Stomach (tissue), 9 donors: ENCODE measurements around the gene ARHGAP24. TPM values are rescaled to one million over a fixed set of nuclear protein-coding genes. Genes with fewer than 3 reads are reported as not detected.

Experiments
- DNase-seq, 2 donors: peaks; one replicate each; pipeline versions ENCODE4 v3.0.0 to v3.0.0-alpha.2; 2013 to 2019
- H3K27ac ChIP-seq, 5 donors: fragments of 200-600 bp in 4 of 5; sonication (generic) in 4 of 5; one replicate each; pipeline ENCODE4 v1.5.1; 2013 to 2019; ENCODE audit warnings: mild to moderate bottlenecking in 1 of 5, moderate library complexity in 1 of 5
- H3K27me3 ChIP-seq, 3 donors: fragments of 200-600 bp; sonication (generic); one replicate each; pipeline ENCODE4 v1.5.1; 2017 to 2019; ENCODE audit warnings: mixed run types in 1 of 3
- H3K36me3 ChIP-seq, 4 donors: fragments of 200-600 bp; sonication (generic); 1 replicate in 3 of 4; 2 replicates in 1 of 4; pipeline ENCODE4 v1.5.1; 2016 to 2019
- H3K4me1 ChIP-seq, 4 donors: fragments of 200-600 bp; sonication (generic); one replicate each; pipeline ENCODE4 v1.5.1; 2016 to 2019
- H3K4me3 ChIP-seq, 4 donors: fragments of 200-600 bp; sonication (generic) in 3 of 4; one replicate each; pipeline ENCODE4 v1.5.1; 2016 to 2019; ENCODE audit warnings: mild to moderate bottlenecking in 1 of 4
- H3K9me3 ChIP-seq, 4 donors: fragments of 200-600 bp; sonication (generic); one replicate each; pipeline ENCODE4 v1.5.1; 2016 to 2019
- EP300 ChIP-seq: sonication (generic); formaldehyde crosslinking; IDR thresholded peaks from one replicate; pipeline ENCODE4 v1.6.1; 2017; ENCODE audit warnings: antibody characterized with exemption
- POLR2A ChIP-seq, 4 donors: fragments of 450-650 bp; IDR thresholded peaks; one replicate each; pipeline ENCODE4 v1.6.1; 2016; ENCODE audit warnings: antibody characterized with exemption in 4 of 4, control low read depth in 2 of 4, mild to moderate bottlenecking in 1 of 4, moderate library complexity in 1 of 4
- POLR2AphosphoS5 ChIP-seq, 3 donors: sonication (generic); formaldehyde crosslinking; IDR thresholded peaks; one replicate each; pipeline ENCODE4 v1.6.1; 2016; ENCODE audit warnings: antibody characterized with exemption in 3 of 3
- WGBS, 5 donors: extraction: QIAGEN DNeasy Blood & Tissue Kit in 3 of 5; methylation state at CpG; one replicate each; pipeline versions ENCODE4 v1.1.5 to v1.1.7; 2013 to 2018; 5-methylcytosine and 5-hydroxymethylcytosine counted together
- intact Hi-C: fragments of 100-400 bp; cut with DNase I; formaldehyde crosslinking; loops from one replicate; pipeline ENCODE4 v1.15.1; 2023; ENCODE audit warnings: low total_unique reads
- polyA plus RNA-seq, 3 donors: library from polyadenylated mRNA; stranded (reverse); fragments of 200-250 nt; gene quantifications; one replicate each; pipeline ENCODE4 v1.2.3, GENCODE V29; 2013
- total RNA-seq, 5 donors: library from RNA; depleted of rRNA; stranded (reverse); fragments of >200 nt; gene quantifications; one replicate each; pipeline versions ENCODE4 v1.1.0 to v1.2.3, GENCODE V29; 2014 to 2016
- TF ChIP-seq, protein P1 (sequence below), 7 experiments: fragments of 450-650 bp in 4 of 7; fragments of 200-600 bp in 3 of 7; sonication (generic) in 3 of 7; IDR thresholded peaks; one replicate each; pipeline ENCODE4 v1.5.1; 2016 to 2019; ENCODE audit warnings: antibody characterized with exemption in 7 of 7, control low read depth in 2 of 7, mild to moderate bottlenecking in 1 of 7
- donor health status: healthy with polysubstance abuse.
- donor health status: Bipolar disorder and iron deficiency.
- donor health status: healthy.

Gene ARHGAP24
- total and polyA plus RNA-seq, 8 donors, result 6.4 to 152 (median 33.5) TPM

DNA sequence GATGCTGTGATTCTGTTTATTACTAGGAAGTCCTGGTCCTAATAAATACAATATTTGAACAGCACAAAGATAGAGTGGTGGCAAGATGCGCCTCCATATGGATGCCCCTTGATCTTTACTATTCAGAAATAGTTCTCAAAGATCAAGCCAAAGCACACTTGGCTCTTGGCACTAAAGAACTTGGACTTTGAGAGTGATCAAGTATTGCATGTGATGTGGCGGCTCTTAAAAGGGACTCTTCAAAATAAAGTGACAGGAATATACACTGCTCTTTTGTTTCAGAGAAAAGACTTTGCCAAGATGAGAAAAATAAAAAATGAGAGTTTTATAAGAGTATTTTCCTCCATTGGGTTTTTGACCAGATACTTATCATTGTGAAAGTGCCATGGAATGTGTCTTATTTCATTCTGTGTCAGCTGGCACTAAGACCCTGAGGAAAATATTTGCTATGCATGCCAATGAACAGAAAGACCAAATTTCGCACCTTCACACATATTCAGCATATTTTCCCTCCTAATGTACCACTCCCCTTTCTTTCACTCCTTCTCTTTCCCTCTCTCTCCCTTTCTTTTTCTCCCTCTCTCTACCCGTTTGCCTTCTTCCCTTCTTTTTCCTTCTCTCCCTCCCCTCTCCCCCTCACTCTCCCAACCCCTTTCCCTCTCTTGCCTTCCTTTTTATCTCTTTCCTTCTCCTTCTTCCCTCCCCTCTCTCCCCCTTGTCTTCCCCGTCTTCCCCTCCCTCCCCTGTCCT is 35.1 kb downstream of the ARHGAP24 start:
- no peak for DNase-seq
- intact Hi-C loops, result no loop called here
- whole genome bisulfite sequencing, 5 donors, result 78 to 91% (median 81%) methylated on average over 5 of the region's 5 CpGs
- no peaks in the 10 kb centered on the region for H3K36me3 ChIP-seq
- H3K9me3 ChIP-seq, result no peaks in the 10 kb centered on the region
- peaks cover 5 to 30% (median 11%) of the 10 kb centered on the region in 4 donors for H3K4me1 ChIP-seq
- no peak overlapping the region for H3K4me3 ChIP-seq
- no peak overlapping the region for H3K27ac ChIP-seq
- TF ChIP-seq EP300 (no peak), POLR2AphosphoS5 (IDR thresholded peaks at IDR 0.05) (no peak), POLR2A (IDR thresholded peaks at IDR 0.05) (no peak)
- TF ChIP-seq, protein P1, sequence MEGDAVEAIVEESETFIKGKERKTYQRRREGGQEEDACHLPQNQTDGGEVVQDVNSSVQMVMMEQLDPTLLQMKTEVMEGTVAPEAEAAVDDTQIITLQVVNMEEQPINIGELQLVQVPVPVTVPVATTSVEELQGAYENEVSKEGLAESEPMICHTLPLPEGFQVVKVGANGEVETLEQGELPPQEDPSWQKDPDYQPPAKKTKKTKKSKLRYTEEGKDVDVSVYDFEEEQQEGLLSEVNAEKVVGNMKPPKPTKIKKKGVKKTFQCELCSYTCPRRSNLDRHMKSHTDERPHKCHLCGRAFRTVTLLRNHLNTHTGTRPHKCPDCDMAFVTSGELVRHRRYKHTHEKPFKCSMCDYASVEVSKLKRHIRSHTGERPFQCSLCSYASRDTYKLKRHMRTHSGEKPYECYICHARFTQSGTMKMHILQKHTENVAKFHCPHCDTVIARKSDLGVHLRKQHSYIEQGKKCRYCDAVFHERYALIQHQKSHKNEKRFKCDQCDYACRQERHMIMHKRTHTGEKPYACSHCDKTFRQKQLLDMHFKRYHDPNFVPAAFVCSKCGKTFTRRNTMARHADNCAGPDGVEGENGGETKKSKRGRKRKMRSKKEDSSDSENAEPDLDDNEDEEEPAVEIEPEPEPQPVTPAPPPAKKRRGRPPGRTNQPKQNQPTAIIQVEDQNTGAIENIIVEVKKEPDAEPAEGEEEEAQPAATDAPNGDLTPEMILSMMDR (IDR thresholded peaks at IDR 0.05), result no peak
- H3K27me3 ChIP-seq, result no peaks in the 10 kb centered on the region

DNA sequence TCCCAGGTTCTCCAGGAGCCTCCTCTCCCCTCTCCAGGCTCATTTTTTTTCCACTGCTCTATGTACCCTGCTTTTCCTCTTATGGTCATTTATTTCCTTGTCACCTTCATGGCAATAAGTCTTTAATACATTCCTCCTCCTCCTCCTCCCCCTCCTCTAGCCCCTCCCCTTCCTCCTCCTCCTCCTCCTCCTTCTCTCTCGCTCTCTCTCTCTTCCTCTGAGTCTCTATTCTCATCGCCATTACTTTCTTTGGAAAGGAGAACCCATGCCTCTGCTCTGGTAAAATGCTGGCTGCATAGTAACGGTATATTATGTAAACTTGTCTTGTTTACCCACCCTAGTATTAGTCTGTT is 35.7 kb downstream of the ARHGAP24 start:
- DNase-seq, result no peak
- WGBS, 5 donors, result 62 to 76% (median 76%) methylated on average over 3 of the region's 3 CpGs
- Histone ChIP-seq H3K4me1 (peaks cover 5 to 33% (median 11%) of the 10 kb centered on the region in 4 donors), H3K27me3 (no peaks in the 10 kb centered on the region), H3K36me3 (no peaks in the 10 kb centered on the region), H3K27ac (no peak overlapping the region), H3K4me3 (no peak overlapping the region), H3K9me3 (no peaks in the 10 kb centered on the region)
- TF ChIP-seq POLR2AphosphoS5 (IDR thresholded peaks at IDR 0.05), result no peak
- TF ChIP-seq, protein P1 (IDR thresholded peaks at IDR 0.05), result no peak
- TF ChIP-seq EP300, result no peak
- no peak for TF ChIP-seq POLR2A (IDR thresholded peaks at IDR 0.05)
- intact Hi-C loops, result no loop called here

DNA sequence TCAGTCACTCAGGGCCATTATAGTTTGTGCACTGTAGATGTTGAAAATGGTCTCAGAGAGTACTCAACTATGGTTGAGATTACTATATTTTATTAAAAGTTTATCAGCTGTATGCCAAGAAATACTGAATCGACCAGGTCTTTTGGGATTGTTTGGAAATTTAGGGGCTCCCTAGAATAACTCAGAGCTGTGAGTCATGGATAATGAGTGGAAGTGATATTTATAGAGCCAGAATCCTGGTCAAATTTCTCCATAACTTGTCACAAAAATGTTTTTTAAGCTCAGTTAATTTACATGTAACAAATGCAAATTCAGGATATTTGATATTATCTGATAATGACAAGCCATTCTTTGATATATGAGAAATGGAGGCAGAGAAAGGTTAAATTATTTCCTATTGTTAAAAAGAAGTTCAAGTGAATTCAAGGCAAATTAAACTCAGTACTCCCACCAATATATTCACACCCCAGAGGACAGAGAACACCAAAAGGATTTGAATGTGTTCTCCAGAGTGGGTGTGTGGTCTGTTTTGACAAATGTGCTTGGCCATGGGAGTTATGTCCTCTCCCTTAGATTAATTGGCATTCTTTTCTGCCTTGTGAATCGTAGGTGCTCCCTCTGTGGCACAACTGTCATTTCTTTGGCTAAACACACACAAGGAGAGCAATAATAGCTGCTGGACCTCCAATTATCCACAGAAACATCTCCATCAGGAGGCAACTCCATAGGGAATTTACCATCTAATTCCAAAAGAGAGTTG is 37.7 kb downstream of the ARHGAP24 start:
- Histone ChIP-seq H3K36me3 (no peaks in the 10 kb centered on the region), H3K27me3 (no peaks in the 10 kb centered on the region), H3K4me3 (no peak overlapping the region), H3K4me1 (peaks cover 5 to 38% (median 11%) of the 10 kb centered on the region in 4 donors), H3K9me3 (no peaks in the 10 kb centered on the region), H3K27ac (no peak overlapping the region)
- DNase-seq, result no peak
- 13 to 76% (median 57%) methylated on average over 2 of the region's 2 CpGs for WGBS, 5 donors
- TF ChIP-seq EP300 (no peak), POLR2AphosphoS5 (IDR thresholded peaks at IDR 0.05) (no peak), POLR2A (IDR thresholded peaks at IDR 0.05) (no peak)
- TF ChIP-seq, protein P1 (IDR thresholded peaks at IDR 0.05), result no peak
- intact Hi-C loops, result no loop called here

DNA sequence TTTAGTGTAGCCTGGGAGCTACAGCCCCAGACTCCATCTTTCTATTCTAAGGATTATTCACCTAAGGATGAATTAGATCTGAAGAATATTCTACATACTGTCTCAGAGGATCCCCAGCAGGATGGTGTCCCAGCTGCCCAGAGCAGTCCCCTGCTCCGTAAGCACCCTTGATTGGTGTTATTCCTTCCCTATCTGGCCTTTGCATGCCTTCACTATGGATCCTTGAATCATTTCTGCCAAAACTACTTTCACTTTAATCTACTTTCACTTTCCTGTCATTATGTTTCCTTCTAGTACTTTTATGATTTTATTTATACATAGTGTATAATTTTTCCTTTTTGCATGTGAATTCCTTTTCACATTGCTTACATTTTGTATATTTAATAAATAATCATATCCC is 39.2 kb downstream of the ARHGAP24 start:
- H3K36me3 ChIP-seq, result no peaks in the 10 kb centered on the region
- WGBS, 5 donors, result 46 to 61% (median 53%) methylated on average over 1 of the region's 1 CpG
- intact Hi-C loops, result no loop called here
- peak overlapping the region in 1 of 5 donors; percentile 27 for H3K27ac ChIP-seq
- no peak for DNase-seq
- H3K27me3 ChIP-seq, result no peaks in the 10 kb centered on the region
- H3K4me3 ChIP-seq, result peak overlapping the region in 1 of 4 donors; percentile 4
- no peak for TF ChIP-seq EP300
- TF ChIP-seq POLR2AphosphoS5 (IDR thresholded peaks at IDR 0.05), result no peak
- TF ChIP-seq POLR2A (IDR thresholded peaks at IDR 0.05), result no peak
- TF ChIP-seq, protein P1 (IDR thresholded peaks at IDR 0.05), result no peak
- H3K9me3 ChIP-seq, result no peaks in the 10 kb centered on the region
- peaks cover 0 to 32% (median 9%) of the 10 kb centered on the region in 4 donors for H3K4me1 ChIP-seq
